Measurements from ENCODE around the gene DISC1. TPM values are rescaled to one million over a fixed set of nuclear protein-coding genes. Genes with fewer than 3 reads are reported as not detected.
"Not testable (repeated sequence)": the region's sequence is repeated elsewhere in the genome, so short reads cannot be mapped to it uniquely, and the experiment has no call there.

Gene DISC1
- total RNA-seq, 6 experiments from 2014 or later = 1.8 to 3.3 (median 2.4) TPM

GRCh38 chr1:231938711-231939110 lies 312.1 kb downstream of the DISC1 start:
- DNase-seq = no peak
- Histone ChIP-seq H3K4me3 (no peak overlapping the region), H3K36me3 (no peaks in the 10 kb centered on the region), H3K27ac (no peak overlapping the region), H3K27me3 (no peaks in the 10 kb centered on the region), H3K4me1 (no peaks in the 10 kb centered on the region), H3K9me3 (no peaks in the 10 kb centered on the region)
- intact Hi-C loops (cut with DNase I) = no loop called here
- no peak for ATAC-seq
- WGBS (ENCODE audit: insufficient coverage, low coverage, low lambda C conversion rate, missing lambda C conversion rate) = 70% methylated on average over 6 of the region's 6 CpGs
- no peak for TF ChIP-seq POLR2A (IDR thresholded peaks at IDR 0.05)
- no peak for TF ChIP-seq CTCF (IDR thresholded peaks at IDR 0.05)

- TF ChIP-seq POLR2A (IDR thresholded peaks at IDR 0.05) (no peak), CTCF (IDR thresholded peaks at IDR 0.05) (no peak)
- ATAC-seq (no peak), DNase-seq (no peak)
- Histone ChIP-seq H3K36me3 (no peaks in the 10 kb centered on the region), H3K9me3 (no peaks in the 10 kb centered on the region), H3K4me1 (no peaks in the 10 kb centered on the region), H3K27ac (no peak overlapping the region), H3K4me3 (no peak overlapping the region), H3K27me3 (no peaks in the 10 kb centered on the region)
- intact Hi-C loops (cut with DNase I) = no loop called here
- 60% methylated on average over 4 of the region's 4 CpGs for WGBS (ENCODE audit: insufficient coverage, low coverage, low lambda C conversion rate, missing lambda C conversion rate)
Observed at GRCh38 chr1:231939118-231939517, 312.5 kb downstream of the DISC1 start.

- DNase-seq (no peak), ATAC-seq (no peak)
- Histone ChIP-seq H3K9me3 (no peaks in the 10 kb centered on the region), H3K4me3 (no peak overlapping the region), H3K27me3 (no peaks in the 10 kb centered on the region), H3K27ac (no peak overlapping the region), H3K36me3 (no peaks in the 10 kb centered on the region), H3K4me1 (no peaks in the 10 kb centered on the region)
- no peak for TF ChIP-seq POLR2A (IDR thresholded peaks at IDR 0.05)
- no peak for TF ChIP-seq CTCF (IDR thresholded peaks at IDR 0.05)
- 65% methylated on average over 6 of the region's 7 CpGs for WGBS (ENCODE audit: insufficient coverage, low coverage, low lambda C conversion rate, missing lambda C conversion rate)
- intact Hi-C loops (cut with DNase I) = no loop called here
Observed at GRCh38 chr1:231940116-231940515, 313.5 kb downstream of the DISC1 start.

GRCh38 chr1:231940701-231941100 lies 314.1 kb downstream of the DISC1 start:
- Histone ChIP-seq H3K4me1 (no peaks in the 10 kb centered on the region), H3K9me3 (no peaks in the 10 kb centered on the region), H3K4me3 (no peak overlapping the region), H3K27me3 (no peaks in the 10 kb centered on the region), H3K36me3 (no peaks in the 10 kb centered on the region), H3K27ac (no peak overlapping the region)
- DNase-seq = no peak
- intact Hi-C loops (cut with DNase I) = no loop called here
- WGBS (ENCODE audit: insufficient coverage, low coverage, low lambda C conversion rate, missing lambda C conversion rate) = 48% methylated on average over 4 of the region's 6 CpGs
- no peak for TF ChIP-seq CTCF (IDR thresholded peaks at IDR 0.05)
- TF ChIP-seq POLR2A (IDR thresholded peaks at IDR 0.05) = no peak
- ATAC-seq = peak in 1 of 4 donors; percentile 25

- H3K27ac ChIP-seq = no peak overlapping the region
- intact Hi-C loops (cut with DNase I) = no loop called here
- no peak for DNase-seq
- H3K4me3 ChIP-seq = no peak overlapping the region
- no peaks in the 10 kb centered on the region for H3K27me3 ChIP-seq
- WGBS (ENCODE audit: insufficient coverage, low coverage, low lambda C conversion rate, missing lambda C conversion rate) = 88% methylated on average over 3 of the region's 3 CpGs
- ATAC-seq = no peak
- H3K36me3 ChIP-seq = no peaks in the 10 kb centered on the region
- TF ChIP-seq CTCF (IDR thresholded peaks at IDR 0.05) (no peak), POLR2A (IDR thresholded peaks at IDR 0.05) (no peak)
- H3K4me1 ChIP-seq = no peaks in the 10 kb centered on the region
- H3K9me3 ChIP-seq = no peaks in the 10 kb centered on the region
Observed at GRCh38 chr1:231943084-231943483, 316.5 kb downstream of the DISC1 start.

GRCh38 chr1:231948102-231948501 lies 321.5 kb downstream of the DISC1 start:
- H3K36me3 ChIP-seq; ATAC-seq; H3K27me3 ChIP-seq; H3K9me3 ChIP-seq; intact Hi-C loops (cut with DNase I); DNase-seq; H3K27ac ChIP-seq; H3K4me1 ChIP-seq; H3K4me3 ChIP-seq: not testable (repeated sequence)
- WGBS (ENCODE audit: insufficient coverage, low coverage, low lambda C conversion rate, missing lambda C conversion rate) = 95% methylated on average over 4 of the region's 5 CpGs
